Spinal cord (tissue), 10 donors: ENCODE measurements around the gene EVA1A. TPM values are rescaled to one million over a fixed set of nuclear protein-coding genes. Genes with fewer than 3 reads are reported as not detected.

Experiments used
- DNase-seq, 6 donors: peaks; one replicate each; pipeline versions ENCODE4 v3.0.0 to v3.0.0-alpha.2; 2013 to 2015; ENCODE audit warnings: low spot score in 6 of 6, low read depth in 4 of 6
- H3K27ac ChIP-seq: one replicate; pipeline ENCODE4 v1.5.1; 2013; ENCODE audit warnings: low read depth, low read length, control low read depth
- H3K27me3 ChIP-seq: one replicate; pipeline ENCODE4 v1.6.1; 2013; ENCODE audit warnings: low read length; ENCODE audit not compliant: control insufficient read depth, insufficient read depth
- H3K36me3 ChIP-seq: one replicate; pipeline ENCODE4 v1.6.1; 2013; ENCODE audit warnings: low read length; ENCODE audit not compliant: control insufficient read depth, insufficient read depth
- H3K4me1 ChIP-seq: one replicate; pipeline ENCODE4 v1.6.1; 2013; ENCODE audit warnings: low read length; ENCODE audit not compliant: control insufficient read depth, insufficient read depth
- H3K4me3 ChIP-seq: one replicate; pipeline ENCODE4 v1.5.1; 2013; ENCODE audit warnings: low read depth, low read length, control low read depth
- H3K9me3 ChIP-seq: one replicate; pipeline ENCODE4 v1.6.1; 2013; ENCODE audit warnings: low read length; ENCODE audit not compliant: control insufficient read depth, insufficient read depth
- WGBS: methylation state at CpG from one replicate; pipeline ENCODE4 v1.1.5; 2013; ENCODE audit warnings: missing lambda C conversion rate; ENCODE audit not compliant: insufficient coverage; 5-methylcytosine and 5-hydroxymethylcytosine counted together
- polyA plus RNA-seq, 2 donors: library from polyadenylated mRNA; unstranded; fragments of 120-200 nt; gene quantifications; one replicate each; pipeline ENCODE4 v1.2.1, GENCODE V29; 2013; ENCODE audit not compliant: insufficient read length in 2 of 2
- total RNA-seq, 2 donors: library from RNA; depleted of rRNA in 1 of 2; stranded (reverse); fragments of 120-200 nt in 1 of 2; fragments of >200 nt in 1 of 2; gene quantifications; one replicate each; pipeline versions ENCODE4 v1.2.3 to v1.2.4, GENCODE V29; 2013 to 2014
- donor health status: healthy.

EVA1A gene
- total and polyA plus RNA-seq, 4 donors, result 1.0 to 3.4 (median 1.7) TPM

DNA sequence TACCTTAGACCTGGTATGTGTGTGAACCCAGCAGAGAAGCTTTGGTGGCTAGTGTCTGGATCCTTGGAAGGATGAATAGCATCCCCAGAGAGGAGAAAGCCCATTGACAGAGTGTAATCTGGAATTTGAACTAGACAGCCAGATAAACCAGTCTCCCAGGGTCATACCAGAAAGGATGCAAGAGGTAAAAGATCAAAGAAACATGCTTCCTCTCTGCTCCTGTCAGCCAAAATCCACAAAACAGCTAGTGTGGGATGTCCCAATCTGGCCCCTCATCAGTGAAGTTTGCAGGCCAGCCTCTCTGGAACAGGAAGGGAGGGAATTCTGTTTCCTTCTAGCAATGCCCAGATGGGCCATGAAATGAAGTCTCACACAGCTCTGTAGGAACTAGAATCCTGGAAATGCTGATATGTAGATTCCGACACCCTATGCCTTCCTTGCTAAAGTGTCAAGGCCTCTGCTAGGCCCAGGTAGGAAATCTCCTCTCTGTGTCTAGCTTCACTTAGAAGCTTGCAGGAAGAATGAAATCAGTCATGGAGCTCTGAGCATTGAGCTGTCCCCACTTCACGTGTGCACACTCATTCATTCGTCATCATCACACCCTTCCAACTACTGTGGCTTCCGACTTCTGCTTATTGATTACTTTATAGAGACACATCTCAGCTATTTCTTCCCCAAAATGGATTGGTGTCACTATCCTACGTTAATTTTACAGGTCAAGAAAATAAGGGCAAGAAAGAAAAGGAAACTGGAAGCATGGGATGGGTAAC lies 38.0 kb downstream of the EVA1A start:
- H3K27ac ChIP-seq, result no peak overlapping the region
- DNase-seq, result no peak
- no peaks in the 10 kb centered on the region for H3K27me3 ChIP-seq
- no peaks in the 10 kb centered on the region for H3K9me3 ChIP-seq
- WGBS, result 100% methylated on average over 1 of the region's 5 CpGs
- no peak overlapping the region for H3K4me3 ChIP-seq
- no peaks in the 10 kb centered on the region for H3K4me1 ChIP-seq
- no peaks in the 10 kb centered on the region for H3K36me3 ChIP-seq

DNA sequence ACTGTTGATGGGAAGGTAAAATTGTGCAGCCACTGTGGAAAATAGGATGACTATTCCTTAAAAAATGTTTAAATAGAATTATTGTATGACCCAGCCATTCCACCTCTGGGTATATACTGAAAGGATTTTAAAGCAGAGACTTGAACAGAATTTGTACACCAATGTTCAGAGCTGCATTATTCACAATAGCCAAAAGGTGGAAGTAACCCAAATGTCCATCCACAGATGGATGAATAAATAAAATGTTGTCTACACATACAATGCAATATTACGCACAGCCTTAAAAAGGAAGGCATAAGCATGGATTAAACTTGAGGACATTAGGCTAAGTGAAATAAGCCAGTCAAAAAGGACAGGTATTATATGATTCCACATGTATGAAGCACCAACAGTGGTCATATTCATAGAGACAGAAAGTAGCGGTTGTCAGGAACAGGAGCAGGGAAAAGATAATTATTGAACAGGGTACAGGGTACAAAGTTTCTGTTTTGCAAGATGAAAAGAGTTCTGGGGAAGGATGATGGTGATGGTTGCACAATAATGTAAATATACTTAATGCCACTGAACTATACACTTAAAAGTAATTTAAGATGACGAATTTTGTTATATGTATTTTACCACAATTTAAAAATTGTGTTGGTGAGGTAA lies 39.4 kb downstream of the EVA1A start:
- no peak overlapping the region for H3K4me3 ChIP-seq
- H3K27ac ChIP-seq, result no peak overlapping the region
- DNase-seq, result no peak
- H3K36me3 ChIP-seq, result no peaks in the 10 kb centered on the region
- no peaks in the 10 kb centered on the region for H3K4me1 ChIP-seq
- no peaks in the 10 kb centered on the region for H3K27me3 ChIP-seq
- 86% methylated on average over 1 of the region's 3 CpGs for WGBS
- no peaks in the 10 kb centered on the region for H3K9me3 ChIP-seq

DNA sequence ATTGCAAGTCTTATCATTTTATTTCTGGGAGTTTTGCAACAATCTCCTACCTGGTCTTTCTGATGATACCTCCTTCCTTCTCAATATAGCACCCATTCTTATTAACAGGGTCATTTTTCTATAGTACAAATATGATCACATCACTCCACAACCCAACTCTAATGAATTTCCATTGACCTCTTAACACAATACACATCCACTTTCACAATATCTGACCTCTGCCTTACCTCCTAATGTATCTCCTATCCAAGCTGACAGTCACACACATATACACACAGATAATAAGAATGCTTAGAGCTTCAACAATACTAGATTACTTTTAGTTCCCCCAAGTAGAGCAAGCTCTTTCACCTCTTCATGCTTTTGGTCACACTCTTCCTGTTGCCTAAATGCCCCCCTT lies 40.9 kb downstream of the EVA1A start:
- Histone ChIP-seq H3K27me3 (no peaks in the 10 kb centered on the region), H3K4me3 (no peak overlapping the region), H3K4me1 (no peaks in the 10 kb centered on the region), H3K27ac (no peak overlapping the region), H3K36me3 (no peaks in the 10 kb centered on the region), H3K9me3 (no peaks in the 10 kb centered on the region)
- no peak for DNase-seq

DNA sequence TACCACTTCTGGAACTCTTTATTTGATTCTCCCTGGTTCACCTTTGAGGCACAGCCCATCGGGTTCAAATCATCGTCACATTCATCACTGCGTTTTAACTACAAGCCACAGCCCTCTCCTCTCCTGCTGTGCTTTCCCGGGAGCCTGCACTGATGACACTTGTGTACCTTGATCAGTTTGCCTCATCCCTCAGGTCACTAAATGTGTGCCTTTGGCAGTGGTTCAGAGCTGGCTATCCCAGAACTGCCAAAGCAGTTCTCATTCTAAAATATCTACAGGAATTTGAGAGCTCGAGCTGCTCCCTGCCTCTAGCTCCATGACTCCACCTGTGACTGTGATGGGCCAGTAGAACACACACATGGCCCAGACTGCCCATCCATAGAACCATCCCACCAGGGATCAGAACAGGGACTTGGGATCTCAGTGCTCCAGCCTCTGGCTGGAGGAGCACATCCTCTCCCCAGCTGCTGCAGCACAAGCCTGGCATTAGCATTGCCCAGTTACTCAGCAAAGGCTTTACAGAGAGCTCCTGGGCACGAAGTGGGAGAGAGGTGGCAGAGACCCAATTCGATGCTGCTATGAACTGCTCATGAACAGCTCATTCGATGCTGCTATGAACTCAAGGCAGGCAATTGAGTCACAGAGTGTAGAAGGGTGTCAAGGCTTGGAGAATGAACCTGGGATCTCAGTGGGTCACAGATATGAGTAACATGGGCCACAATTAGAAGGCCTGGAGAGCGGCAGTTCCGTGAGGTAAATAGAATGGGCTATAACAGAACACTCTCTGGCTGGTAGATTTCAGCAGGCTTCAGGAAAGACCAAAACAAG lies 41.9 kb downstream of the EVA1A start:
- 91% methylated on average over 8 of the region's 10 CpGs for WGBS
- H3K36me3 ChIP-seq, result no peaks in the 10 kb centered on the region
- no peak overlapping the region for H3K27ac ChIP-seq
- no peaks in the 10 kb centered on the region for H3K4me1 ChIP-seq
- no peaks in the 10 kb centered on the region for H3K9me3 ChIP-seq
- H3K4me3 ChIP-seq, result no peak overlapping the region
- H3K27me3 ChIP-seq, result no peaks in the 10 kb centered on the region
- DNase-seq, result no peak

DNA sequence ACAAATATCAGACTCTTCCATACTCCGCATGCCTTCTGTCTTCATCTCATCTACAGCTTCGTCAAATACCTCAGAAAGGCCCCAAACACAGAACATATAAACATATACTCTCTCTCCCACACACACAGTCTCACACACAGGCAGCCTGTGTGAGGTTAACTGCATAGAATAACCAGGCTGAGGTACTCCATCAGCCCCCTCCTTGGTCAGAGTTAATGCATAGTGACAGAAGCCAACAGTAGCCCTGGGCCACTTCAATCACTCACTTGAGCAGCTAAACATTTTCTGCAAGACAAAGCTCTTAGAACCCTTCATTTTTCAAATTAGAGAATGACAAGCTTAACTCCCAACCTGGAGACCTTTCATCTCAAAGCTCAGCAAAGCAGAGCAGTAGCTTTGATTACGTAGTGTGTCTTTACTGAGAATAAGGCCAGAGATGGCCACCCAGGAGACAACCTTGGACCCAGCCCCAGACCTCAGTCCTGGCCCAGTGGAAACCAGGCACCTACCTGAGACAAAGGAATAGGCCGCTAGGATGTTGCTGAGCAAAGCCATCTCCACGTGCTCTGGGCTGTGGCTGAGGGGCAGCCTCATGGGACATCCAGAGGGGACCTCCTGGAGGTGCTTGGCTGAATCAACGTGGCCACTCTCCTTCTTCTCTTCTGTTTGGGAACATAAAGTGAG lies 43.0 kb downstream of the EVA1A start:
- Histone ChIP-seq H3K9me3 (peaks cover 2% of the 10 kb centered on the region), H3K27ac (no peak overlapping the region), H3K4me1 (no peaks in the 10 kb centered on the region), H3K36me3 (no peaks in the 10 kb centered on the region), H3K27me3 (no peaks in the 10 kb centered on the region), H3K4me3 (no peak overlapping the region)
- DNase-seq, result peak in 1 of 6 donors; percentile 21
- 89% methylated on average over 5 of the region's 6 CpGs for WGBS

DNA sequence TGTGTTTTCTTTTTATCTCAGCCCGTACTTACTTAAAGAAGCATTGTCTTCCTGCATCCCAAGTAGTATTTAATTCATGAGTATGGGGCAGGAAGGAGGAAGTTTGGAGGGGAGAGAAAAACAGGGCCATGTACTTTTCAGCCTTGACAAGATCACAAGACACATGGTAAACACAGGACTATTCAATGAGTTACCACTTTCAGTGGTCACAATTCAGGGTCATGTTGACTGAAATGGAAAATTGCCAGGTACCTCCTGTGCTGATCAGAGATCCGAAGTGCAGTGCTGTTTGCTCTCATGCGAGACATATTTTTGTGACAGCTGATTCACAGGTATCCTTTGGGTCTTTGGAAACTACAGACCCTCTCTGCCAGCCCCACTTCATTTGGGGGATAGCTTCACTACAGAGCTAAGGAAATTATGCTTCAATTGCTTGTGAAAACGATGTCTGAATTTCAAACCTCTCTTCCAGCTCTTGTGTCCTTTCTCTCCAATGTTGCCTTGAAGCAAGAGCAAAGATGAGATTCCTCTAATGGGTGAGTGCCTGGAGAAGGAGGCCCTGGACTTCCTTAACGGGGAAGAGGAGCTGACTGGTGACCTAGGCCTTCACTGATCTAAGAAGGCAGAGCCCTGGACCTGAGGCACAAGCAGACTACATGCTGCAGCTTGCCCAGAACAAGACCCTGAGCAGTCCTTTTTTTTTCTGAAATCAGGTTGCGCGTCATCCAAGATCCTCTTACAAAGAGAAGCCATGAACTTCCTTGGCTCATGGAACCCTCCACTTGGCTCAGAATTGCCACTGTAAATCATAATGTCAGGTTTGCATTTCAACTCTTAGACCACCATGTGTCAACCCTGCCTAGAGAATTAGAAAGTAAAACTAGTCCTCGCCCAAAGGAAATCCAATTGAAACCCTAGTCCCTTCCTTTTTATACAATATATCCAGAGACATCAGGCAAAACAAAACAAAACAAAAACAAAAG lies 44.1 kb downstream of the EVA1A start:
- Histone ChIP-seq H3K4me1 (no peaks in the 10 kb centered on the region), H3K9me3 (peaks cover 4% of the 10 kb centered on the region), H3K27ac (no peak overlapping the region), H3K36me3 (no peaks in the 10 kb centered on the region), H3K4me3 (no peak overlapping the region), H3K27me3 (no peaks in the 10 kb centered on the region)
- DNase-seq, result peak in 1 of 6 donors; percentile 8
- WGBS, result 75% methylated on average over 6 of the region's 8 CpGs

DNA sequence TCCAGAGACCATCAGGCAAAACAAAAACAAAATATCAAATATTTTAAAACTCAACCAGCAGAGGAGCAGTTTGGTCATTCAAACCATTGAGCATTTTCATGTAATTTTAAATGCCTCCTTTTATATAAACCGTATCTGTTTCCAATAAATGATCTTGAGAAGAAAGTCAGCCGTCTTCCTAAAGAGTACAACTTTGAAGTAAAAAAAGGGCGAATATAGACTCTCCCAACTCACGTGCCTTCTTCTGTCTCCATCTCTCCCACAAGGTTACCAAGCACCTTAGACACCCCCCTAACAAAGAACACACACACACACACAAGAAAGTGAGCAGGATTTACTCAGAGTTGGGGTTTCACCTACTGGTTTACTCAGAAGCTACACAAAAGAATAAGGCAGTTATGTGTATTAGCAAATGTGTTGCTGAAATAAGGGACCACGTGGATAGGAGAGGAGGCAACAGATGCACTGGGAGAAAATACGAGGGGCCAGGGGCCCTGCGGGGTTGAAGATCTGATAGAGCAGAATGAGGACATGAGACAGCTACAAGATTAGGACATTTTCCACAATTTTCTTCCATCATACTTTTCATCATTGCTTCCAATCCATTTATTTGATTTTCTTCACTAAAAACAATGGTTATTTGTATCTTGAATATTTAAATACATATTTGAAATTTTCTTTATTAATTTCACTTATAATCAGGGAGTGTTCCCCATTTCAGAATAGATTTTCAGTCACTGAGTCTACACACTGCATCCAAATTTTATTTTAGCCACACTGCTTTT lies 45.0 kb downstream of the EVA1A start:
- DNase-seq, result no peak
- no peaks in the 10 kb centered on the region for H3K4me1 ChIP-seq
- no peak overlapping the region for H3K4me3 ChIP-seq
- H3K9me3 ChIP-seq, result peaks cover 4% of the 10 kb centered on the region
- no peak overlapping the region for H3K27ac ChIP-seq
- no peaks in the 10 kb centered on the region for H3K36me3 ChIP-seq
- no peaks in the 10 kb centered on the region for H3K27me3 ChIP-seq
- WGBS, result 100% methylated on average over 2 of the region's 7 CpGs

DNA sequence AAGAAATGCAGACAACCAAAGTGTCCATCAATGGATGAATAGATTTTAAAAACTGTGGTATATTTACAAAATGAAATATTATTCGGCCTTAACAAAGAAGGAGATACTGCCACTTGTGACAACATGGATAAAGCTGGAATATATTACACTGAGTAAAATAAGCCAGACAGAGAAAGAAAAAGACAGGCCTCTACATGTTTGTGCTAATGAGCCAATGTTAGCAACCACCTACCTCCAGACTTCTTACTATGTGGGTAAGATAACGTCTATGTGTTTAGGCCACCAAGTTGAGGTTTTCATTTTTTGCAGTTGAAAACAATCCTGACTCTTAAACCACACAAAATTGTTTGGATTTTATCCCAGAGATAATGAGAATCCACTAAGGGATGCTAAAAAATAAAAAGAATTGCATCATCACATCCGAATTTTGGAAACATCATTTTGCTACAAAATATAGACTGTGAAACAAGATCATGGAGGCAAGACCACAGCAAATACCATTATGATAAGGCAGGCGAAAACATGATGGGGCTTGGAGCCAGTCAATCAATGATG lies 47.0 kb downstream of the EVA1A start:
- Histone ChIP-seq H3K27ac (no peak overlapping the region), H3K36me3 (no peaks in the 10 kb centered on the region), H3K4me1 (no peaks in the 10 kb centered on the region), H3K9me3 (peaks cover 4% of the 10 kb centered on the region), H3K4me3 (no peak overlapping the region), H3K27me3 (no peaks in the 10 kb centered on the region)
- WGBS, result 100% methylated on average over 1 of the region's 4 CpGs
- DNase-seq, result no peak
